Skeletal muscle tissue (tissue), 4 donors: ENCODE measurements around the gene IER3. TPM values are rescaled to one million over a fixed set of nuclear protein-coding genes. Genes with fewer than 3 reads are reported as not detected.

Experiments
- H3K27ac ChIP-seq: one replicate; pipeline ENCODE4 v1.7.0; 2013; ENCODE audit warnings: mild to moderate bottlenecking, low read depth, low read length, inconsistent platforms
- H3K27me3 ChIP-seq, 3 donors: one replicate each; pipeline ENCODE4 v1.7.0; 2013; ENCODE audit warnings: low read length in 3 of 3; ENCODE audit not compliant: control insufficient read depth in 3 of 3, insufficient read depth in 3 of 3
- H3K36me3 ChIP-seq, 3 donors: one replicate each; pipeline ENCODE4 v1.7.0; 2013; ENCODE audit warnings: low read length in 3 of 3; ENCODE audit not compliant: control insufficient read depth in 3 of 3, insufficient read depth in 3 of 3
- H3K4me1 ChIP-seq, 3 donors: one replicate each; pipeline ENCODE4 v1.7.0; 2013; ENCODE audit warnings: low read length in 3 of 3, mild to moderate bottlenecking in 3 of 3; ENCODE audit not compliant: control insufficient read depth in 3 of 3, insufficient read depth in 3 of 3
- H3K4me3 ChIP-seq, 3 donors: one replicate each; pipeline ENCODE4 v1.7.0; 2013; ENCODE audit warnings: low read length in 3 of 3
- H3K9ac ChIP-seq, 3 donors: one replicate each; pipeline ENCODE4 v1.7.0; 2013; ENCODE audit warnings: low read length in 3 of 3, mild to moderate bottlenecking in 3 of 3, moderate library complexity in 2 of 3, low read depth in 1 of 3
- H3K9me3 ChIP-seq, 3 donors: one replicate each; pipeline ENCODE4 v1.7.0; 2013; ENCODE audit warnings: low read length in 3 of 3; ENCODE audit not compliant: control insufficient read depth in 3 of 3
- total RNA-seq: library from RNA; depleted of rRNA; stranded (reverse); fragments of >200 nt; gene quantifications from one replicate; pipeline ENCODE4 v1.2.3, GENCODE V29; 2014
- donor health status: Osteomylitis.

Gene IER3
- total RNA-seq = 4.2 TPM

GRCh38 chr6:30744054-30744805 lies at the start of gene IER3:
TSS of gene IER3 (minus strand) at chr6:30744547. CDS start at chr6:30744518, 29 bp downstream.
- no peaks in the 10 kb centered on the region for H3K9me3 ChIP-seq
- no peaks in the 10 kb centered on the region for H3K27me3 ChIP-seq
- H3K27ac ChIP-seq = peak within 1 kb of the TSS; percentile 93
- peaks cover 21 to 26% (median 25%) of the 10 kb centered on the region in 3 donors for H3K36me3 ChIP-seq
- peaks cover 30 to 39% (median 31%) of the 10 kb centered on the region in 3 donors for H3K4me1 ChIP-seq
- peak within 1 kb of the TSS; percentile 91 to 95 (median 94) for H3K9ac ChIP-seq
- peak within 1 kb of the TSS; percentile 84 to 94 (median 85) for H3K4me3 ChIP-seq

- Histone ChIP-seq H3K27me3 (no peaks in the 10 kb centered on the region), H3K9ac (no peak overlapping the region), H3K4me1 (peaks cover 0 to 3% (median 0%) of the 10 kb centered on the region in 3 donors), H3K9me3 (no peaks in the 10 kb centered on the region), H3K36me3 (no peaks in the 10 kb centered on the region), H3K27ac (peak overlapping the region; percentile 65), H3K4me3 (no peak overlapping the region)
Measured at GRCh38 chr6:30793521-30794194, 49.3 kb upstream of the IER3 start.

- H3K4me3 ChIP-seq = no peak overlapping the region
- no peak overlapping the region for H3K9ac ChIP-seq
- H3K36me3 ChIP-seq = no peaks in the 10 kb centered on the region
- no peaks in the 10 kb centered on the region for H3K9me3 ChIP-seq
- H3K27me3 ChIP-seq = no peaks in the 10 kb centered on the region
- peaks cover 0 to 3% (median 0%) of the 10 kb centered on the region in 3 donors for H3K4me1 ChIP-seq
- no peak overlapping the region for H3K27ac ChIP-seq
Measured at GRCh38 chr6:30792786-30793185, 48.4 kb upstream of the IER3 start.

- Histone ChIP-seq H3K27ac (no peak overlapping the region), H3K9ac (no peak overlapping the region), H3K27me3 (no peaks in the 10 kb centered on the region), H3K4me1 (peaks cover 0 to 3% (median 0%) of the 10 kb centered on the region in 3 donors), H3K36me3 (no peaks in the 10 kb centered on the region), H3K4me3 (no peak overlapping the region), H3K9me3 (no peaks in the 10 kb centered on the region)
Measured at GRCh38 chr6:30790724-30791383, 46.5 kb upstream of the IER3 start.

GRCh38 chr6:30789606-30790005 lies 45.3 kb upstream of the IER3 start:
- Histone ChIP-seq H3K4me1 (peaks cover 0 to 3% (median 0%) of the 10 kb centered on the region in 3 donors), H3K9me3 (no peaks in the 10 kb centered on the region), H3K9ac (no peak overlapping the region), H3K27ac (no peak overlapping the region), H3K27me3 (no peaks in the 10 kb centered on the region), H3K4me3 (no peak overlapping the region), H3K36me3 (no peaks in the 10 kb centered on the region)

- no peaks in the 10 kb centered on the region for H3K27me3 ChIP-seq
- H3K36me3 ChIP-seq = no peaks in the 10 kb centered on the region
- H3K9me3 ChIP-seq = no peaks in the 10 kb centered on the region
- no peaks in the 10 kb centered on the region for H3K4me1 ChIP-seq
- H3K9ac ChIP-seq = no peak overlapping the region
- no peak overlapping the region for H3K27ac ChIP-seq
- H3K4me3 ChIP-seq = no peak overlapping the region
Measured at GRCh38 chr6:30787954-30788353, 43.6 kb upstream of the IER3 start.

- no peaks in the 10 kb centered on the region for H3K9me3 ChIP-seq
- peak overlapping the region in 1 of 3 donors; percentile 32 for H3K4me3 ChIP-seq
- peaks cover 31 to 45% (median 38%) of the 10 kb centered on the region in 3 donors for H3K4me1 ChIP-seq
Measured at GRCh38 chr6:30782425-30783014, 38.2 kb upstream of the IER3 start.

GRCh38 chr6:30781743-30782424 lies 37.5 kb upstream of the IER3 start:
- Histone ChIP-seq H3K9ac (peak overlapping the region; percentile 65 to 79 (median 66)), H3K27me3 (no peaks in the 10 kb centered on the region), H3K4me1 (peaks cover 31 to 45% (median 38%) of the 10 kb centered on the region in 3 donors), H3K9me3 (no peaks in the 10 kb centered on the region), H3K27ac (peak overlapping the region; percentile 90), H3K36me3 (no peaks in the 10 kb centered on the region), H3K4me3 (peak overlapping the region; percentile 39 to 70 (median 55))

More at GRCh38 chr6:30782425-30783014, 38.2 kb upstream of the IER3 start:
- Histone ChIP-seq H3K36me3 (no peaks in the 10 kb centered on the region), H3K27ac (peak overlapping the region; percentile 90), H3K27me3 (no peaks in the 10 kb centered on the region), H3K9ac (peak overlapping the region in 2 of 3 donors; percentile 66 to 79)

GRCh38 chr6:30781395-30781742 lies 37.0 kb upstream of the IER3 start:
- Histone ChIP-seq H3K9ac (peak overlapping the region; percentile 65 to 79 (median 66)), H3K9me3 (no peaks in the 10 kb centered on the region), H3K4me1 (peaks cover 31 to 45% (median 38%) of the 10 kb centered on the region in 3 donors), H3K27ac (peak overlapping the region; percentile 90), H3K36me3 (no peaks in the 10 kb centered on the region), H3K27me3 (no peaks in the 10 kb centered on the region), H3K4me3 (peak overlapping the region; percentile 39 to 70 (median 55))
